ENCODE data around the gene INO80D. TPM values are rescaled to one million over a fixed set of nuclear protein-coding genes. Genes with fewer than 3 reads are reported as not detected.

INO80D gene
- total RNA-seq, 4 donors from 2014 or later: 16.0 to 24.5 (median 17.3) TPM

DNA sequence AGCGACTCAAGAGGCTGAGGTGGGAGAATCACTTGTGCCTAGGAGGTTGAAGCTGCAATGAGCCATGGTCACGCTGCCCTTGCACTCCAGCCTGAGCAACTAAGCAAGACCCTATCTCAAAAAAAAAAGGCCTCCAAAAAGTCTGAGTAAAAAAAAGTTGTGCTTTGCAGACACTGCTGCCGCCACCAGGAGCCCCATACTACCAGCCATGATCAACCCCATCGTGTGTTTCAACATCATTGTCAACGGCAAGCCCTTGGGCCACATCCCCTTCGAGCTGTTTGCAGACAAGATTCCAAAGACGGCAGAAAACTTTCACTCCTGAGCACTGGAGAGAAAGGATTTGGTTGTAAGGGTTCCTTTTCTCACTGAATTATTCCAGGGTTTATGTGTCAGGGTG is 137.1 kb downstream of the INO80D start:
- TF ChIP-seq, protein P1, sequence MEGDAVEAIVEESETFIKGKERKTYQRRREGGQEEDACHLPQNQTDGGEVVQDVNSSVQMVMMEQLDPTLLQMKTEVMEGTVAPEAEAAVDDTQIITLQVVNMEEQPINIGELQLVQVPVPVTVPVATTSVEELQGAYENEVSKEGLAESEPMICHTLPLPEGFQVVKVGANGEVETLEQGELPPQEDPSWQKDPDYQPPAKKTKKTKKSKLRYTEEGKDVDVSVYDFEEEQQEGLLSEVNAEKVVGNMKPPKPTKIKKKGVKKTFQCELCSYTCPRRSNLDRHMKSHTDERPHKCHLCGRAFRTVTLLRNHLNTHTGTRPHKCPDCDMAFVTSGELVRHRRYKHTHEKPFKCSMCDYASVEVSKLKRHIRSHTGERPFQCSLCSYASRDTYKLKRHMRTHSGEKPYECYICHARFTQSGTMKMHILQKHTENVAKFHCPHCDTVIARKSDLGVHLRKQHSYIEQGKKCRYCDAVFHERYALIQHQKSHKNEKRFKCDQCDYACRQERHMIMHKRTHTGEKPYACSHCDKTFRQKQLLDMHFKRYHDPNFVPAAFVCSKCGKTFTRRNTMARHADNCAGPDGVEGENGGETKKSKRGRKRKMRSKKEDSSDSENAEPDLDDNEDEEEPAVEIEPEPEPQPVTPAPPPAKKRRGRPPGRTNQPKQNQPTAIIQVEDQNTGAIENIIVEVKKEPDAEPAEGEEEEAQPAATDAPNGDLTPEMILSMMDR (IDR thresholded peaks at IDR 0.05; ENCODE audit: low read depth): no peak

DNA sequence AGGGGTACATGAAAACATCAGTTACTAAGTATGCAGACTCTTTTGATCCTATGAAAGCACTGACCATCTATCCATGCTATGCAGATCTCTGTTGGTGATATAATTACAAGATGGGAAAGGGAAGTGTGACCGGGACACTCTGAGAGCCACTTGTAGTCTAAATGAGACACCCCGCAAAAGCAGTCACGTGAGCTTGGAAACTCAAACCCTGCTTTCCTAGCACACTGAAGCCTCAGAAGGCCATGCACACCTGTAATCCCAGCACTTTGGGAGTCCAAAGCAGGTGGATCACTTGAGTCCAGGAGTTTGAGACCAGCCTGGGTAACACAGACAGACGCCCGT is 137.5 kb downstream of the INO80D start:
- TF ChIP-seq, protein P1 (IDR thresholded peaks at IDR 0.05; ENCODE audit: low read depth): no peak

DNA sequence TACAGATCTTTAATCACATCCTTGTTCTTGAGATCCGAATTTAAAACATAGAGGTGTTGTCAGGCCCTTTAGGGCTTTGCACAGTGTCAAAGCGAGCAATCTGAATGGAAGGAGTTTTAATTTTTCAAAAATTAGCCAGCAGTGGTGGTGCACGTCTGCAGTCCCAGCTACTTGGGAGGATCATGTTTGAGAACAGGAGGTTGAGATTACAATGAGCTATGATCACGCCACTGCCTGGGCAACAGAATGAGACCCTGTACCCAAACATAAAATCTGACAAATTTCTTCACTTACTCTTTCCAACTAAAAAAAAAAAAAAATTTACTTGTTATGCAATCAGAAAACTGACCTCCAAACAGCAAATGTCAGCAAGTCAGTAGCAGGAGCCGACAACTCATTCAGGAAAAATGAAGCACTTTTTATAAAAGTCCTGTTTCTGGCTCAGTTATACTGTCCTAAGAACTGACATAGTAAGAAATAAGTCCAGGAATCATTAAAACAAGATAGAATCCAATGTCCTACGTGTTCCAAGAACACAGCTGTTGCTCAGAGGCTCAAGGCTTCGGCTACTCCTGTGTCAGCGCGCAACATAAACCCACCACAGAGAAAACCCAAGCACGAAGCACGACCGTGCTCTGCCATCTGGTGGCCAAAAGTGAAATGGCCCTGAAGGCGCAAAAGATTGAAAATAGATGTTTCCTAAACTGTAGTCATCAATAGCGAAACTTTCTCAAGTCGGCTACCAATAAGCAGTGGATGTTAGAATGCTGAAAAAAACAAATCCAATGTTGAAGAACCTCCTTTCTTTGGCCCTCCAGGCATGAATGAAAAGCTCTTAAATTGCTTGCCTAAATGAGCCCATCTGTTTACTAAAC is 138.1 kb downstream of the INO80D start:
- TF ChIP-seq, protein P1 (IDR thresholded peaks at IDR 0.05; ENCODE audit: low read depth): no peak

DNA sequence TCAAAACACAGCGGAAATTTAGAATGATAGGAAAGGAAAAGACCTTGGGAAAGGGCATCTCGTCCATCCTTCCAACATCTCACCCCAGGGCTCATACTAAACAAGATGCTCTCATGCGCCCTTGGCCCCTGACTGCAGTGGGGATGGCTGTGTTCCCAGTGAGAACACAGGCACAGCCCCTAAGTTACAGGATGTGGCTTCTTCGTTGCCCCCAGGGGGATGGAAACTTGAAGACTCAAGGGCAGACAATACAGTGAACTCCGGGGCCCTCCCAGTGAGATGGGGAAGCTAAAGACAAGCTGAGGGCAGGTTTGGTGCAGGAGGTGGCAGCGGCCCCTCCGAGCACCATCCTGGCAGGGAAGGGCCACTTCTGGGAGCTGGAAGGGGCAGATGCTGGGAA is 139.7 kb downstream of the INO80D start:
- TF ChIP-seq, protein P1 (IDR thresholded peaks at IDR 0.05; ENCODE audit: low read depth): no peak

Small RNA genes within 50 kb of the gene (small RNA-seq; reads per million reads assigned to genes)
- gene RF00006 (not detected), gene RF00019 (0.49 reads per million)

Other genes starting within 250 kb of the INO80D start
- 10 to 100 TPM; 55.1 to 69.3 (median 56.8) TPM for gene NDUFS1, start 73.3 kb upstream of the INO80D start, total RNA-seq
- 100 to 1,000 TPM; 211 to 373 (median 273) TPM for gene EEF1B2, start 73.7 kb upstream of the INO80D start, total RNA-seq
- gene ZDBF2, start 188.5 kb upstream of the INO80D start, total RNA-seq: 1 to 10 TPM; 5.9 to 8.3 (median 7.4) TPM

Data from subcutaneous adipose tissue (tissue), 4 donors.